ENCODE results near the gene TACO1.

The TACO1 gene

GRCh38 chr17:63601439-63602371, 1.0 kb downstream of the TACO1 start:
- peak; percentile 73 for DNase-seq (ENCODE audit: low spot score)

GRCh38 chr17:63609816-63610573, 9.3 kb downstream of the TACO1 start:
- no peak for DNase-seq (ENCODE audit: low spot score)

DNA sequence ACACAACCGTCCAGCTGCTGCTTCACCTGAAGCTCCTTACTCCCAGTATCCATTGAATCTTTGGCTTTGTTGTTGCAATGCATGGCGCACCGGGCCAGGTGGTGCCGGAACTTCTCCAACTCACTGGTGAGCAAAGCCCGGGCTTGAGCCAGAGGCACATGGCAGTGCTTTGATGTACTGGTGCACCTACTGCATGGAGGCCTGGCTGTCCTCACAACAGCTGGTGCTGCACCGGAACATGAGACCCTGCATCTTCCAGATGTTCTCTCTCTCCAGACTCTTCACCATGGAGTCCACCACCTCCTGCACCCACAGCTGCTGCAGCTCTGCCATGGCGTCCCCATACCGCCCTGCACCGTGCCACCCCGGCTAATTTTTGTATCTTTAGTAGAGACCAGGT, 10.2 kb downstream of the TACO1 start:
- DNase-seq (ENCODE audit: low spot score), result no peak

GRCh38 chr17:63611354-63611753, 10.7 kb downstream of the TACO1 start:
- no peak for DNase-seq (ENCODE audit: low spot score)

DNA sequence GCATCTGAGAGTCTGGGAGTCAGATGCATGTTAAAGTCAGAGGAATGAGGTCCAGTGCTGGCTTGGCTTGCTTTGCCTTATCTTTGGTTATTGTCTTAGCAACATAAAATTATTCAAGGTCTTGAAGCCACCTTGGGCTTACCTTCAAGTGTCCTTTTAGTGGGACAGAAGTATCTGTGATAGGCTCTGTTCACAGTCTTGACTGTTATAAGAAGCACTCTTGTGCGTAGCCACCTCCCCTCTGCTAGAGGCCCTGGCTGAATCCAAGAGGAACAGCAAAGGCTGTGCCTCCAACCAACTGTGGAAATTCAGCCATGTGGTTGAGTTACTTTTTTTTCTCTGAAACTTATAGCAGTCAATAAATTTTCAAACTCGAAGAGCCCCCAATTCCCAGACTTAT, 13.0 kb downstream of the TACO1 start:
- no peak for DNase-seq (ENCODE audit: low spot score)

DNA sequence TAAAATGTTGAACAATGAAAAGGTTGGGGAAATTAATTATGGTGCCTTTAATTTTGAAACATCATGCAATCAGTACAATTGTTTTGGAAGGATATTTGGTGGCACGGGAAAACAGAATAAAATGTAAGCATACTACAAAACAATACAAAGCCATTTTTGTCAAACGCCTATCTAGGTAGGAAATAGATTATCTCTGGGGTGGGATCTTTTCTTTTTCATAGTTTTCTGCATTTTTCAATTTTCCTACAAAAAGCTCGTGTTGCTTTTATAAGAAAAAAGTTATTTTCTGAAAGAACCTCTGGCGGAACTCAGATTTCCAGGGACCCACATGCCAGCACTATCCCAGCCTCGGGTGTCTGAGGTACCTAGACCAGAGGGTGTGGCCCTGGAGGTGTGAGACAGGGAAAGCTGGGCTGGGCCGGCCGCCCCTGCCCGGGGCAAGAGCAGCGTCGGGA, 20.6 kb downstream of the TACO1 start:
- no peak for DNase-seq (ENCODE audit: low spot score)

DNA sequence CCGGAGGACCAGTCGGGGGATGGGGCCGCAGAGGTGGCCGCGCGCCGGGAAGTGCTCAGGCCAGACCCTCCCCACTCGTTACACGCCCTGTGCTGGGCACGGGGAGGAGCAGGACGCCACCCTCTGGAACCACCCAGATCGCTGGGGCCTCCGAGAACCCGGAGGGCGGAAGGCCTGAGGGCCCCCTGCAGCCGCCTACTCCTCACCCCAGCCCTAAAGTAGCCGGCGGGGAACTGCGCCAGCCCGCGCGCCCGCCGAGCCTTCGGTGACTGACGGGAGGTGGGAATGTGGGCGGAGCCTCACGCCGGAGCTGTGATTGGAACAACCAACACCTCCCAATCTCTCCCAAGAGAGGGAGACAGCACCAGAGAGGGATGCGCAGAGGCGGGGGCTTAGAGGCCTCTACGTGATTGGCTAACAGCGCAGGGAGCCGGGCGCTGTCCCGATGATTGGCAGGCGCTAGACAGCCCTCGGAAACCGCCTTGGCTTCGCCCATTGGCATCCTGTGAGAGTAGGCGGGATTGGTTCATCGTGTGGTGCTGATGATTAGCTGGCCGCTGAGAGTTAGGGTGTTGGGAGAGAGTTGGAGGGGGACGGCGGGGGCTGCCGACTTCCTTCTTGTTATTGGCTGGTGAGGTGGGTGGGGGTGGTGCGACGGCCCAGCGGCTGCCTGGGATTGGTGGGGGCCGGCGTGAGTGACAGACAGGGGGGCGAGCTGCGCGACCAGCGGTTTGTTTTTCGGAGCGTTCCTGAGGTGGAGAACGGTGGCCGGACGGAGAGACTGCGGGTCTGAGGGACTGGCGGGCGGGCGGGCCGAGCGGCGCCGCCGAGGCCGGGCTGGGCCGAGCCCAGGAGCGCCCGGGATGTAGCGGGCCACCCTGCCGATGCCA, 21.2 kb downstream of the TACO1 start, which contains the start of gene MAP3K3:
Gene MAP3K3 (plus strand): TSS at position 734 of the 890 bp plus-strand sequence. CDS start 343 bp downstream, outside the sequence.
- DNase-seq (ENCODE audit: low spot score), result peak; percentile 100

GRCh38 chr17:63622574-63623390, 22.1 kb downstream of the TACO1 start:
- peak; percentile 88 for DNase-seq (ENCODE audit: low spot score)

GRCh38 chr17:63623786-63624530, 23.3 kb downstream of the TACO1 start:
- DNase-seq (ENCODE audit: low spot score), result no peak

DNA sequence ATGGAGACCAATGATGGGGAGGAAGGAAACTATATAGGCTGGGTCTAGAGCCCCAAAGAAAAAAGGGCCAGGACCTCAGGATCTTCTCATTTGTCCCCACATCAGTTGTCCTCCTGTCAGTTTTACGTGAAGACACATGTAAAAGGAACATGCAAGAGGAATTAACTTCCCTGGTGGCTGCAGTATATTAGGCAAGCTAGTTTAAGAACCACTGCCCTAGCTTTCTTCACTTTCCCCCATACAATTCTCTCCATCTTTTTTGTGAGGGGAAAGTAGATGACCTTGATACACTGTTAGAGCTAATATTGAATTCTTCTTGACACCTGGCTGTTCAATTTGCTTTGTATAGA, 23.8 kb downstream of the TACO1 start:
- no peak for DNase-seq (ENCODE audit: low spot score)

GRCh38 chr17:63626551-63627180, 26.0 kb downstream of the TACO1 start:
- no peak for DNase-seq (ENCODE audit: low spot score)

DNA sequence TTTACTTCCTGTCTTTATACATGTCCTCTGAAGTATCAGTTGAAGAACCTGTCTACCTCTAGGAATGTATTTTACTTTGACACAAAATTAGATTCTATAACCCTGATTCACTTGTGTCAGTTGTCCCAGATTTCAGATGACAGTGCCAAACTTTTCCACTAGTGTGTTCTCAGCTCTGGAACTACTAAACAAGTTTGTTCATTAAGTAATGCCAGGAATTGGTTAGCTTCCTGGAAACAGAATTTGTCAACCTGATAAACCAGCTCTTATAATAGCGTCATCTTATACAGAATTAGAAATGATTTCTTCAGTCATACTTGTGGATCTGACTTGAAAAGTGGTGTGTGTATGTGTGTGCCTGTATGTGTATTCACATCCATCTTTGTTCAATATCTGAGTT, 28.9 kb downstream of the TACO1 start:
- no peak for DNase-seq (ENCODE audit: low spot score)

DNA sequence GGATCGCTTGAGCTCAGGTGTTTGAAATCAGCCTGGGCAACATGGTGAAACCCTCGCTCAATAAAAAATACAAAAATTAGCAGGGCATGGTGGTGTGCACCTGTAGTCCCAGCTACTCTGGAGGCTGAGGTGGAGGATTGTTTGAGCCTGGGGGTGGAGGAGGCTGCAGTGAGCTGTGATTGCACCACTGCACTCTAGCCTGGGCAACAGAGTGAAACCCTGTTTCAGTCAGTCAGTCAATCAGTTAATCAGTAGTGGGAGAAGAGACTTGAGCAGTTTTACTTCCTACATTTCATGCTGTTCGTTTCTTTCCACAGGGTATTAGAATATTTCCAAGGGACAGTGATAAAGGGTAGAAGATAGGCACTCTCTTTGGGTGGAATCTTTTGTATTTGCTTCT, 30.4 kb downstream of the TACO1 start:
- DNase-seq (ENCODE audit: low spot score), result no peak

DNA sequence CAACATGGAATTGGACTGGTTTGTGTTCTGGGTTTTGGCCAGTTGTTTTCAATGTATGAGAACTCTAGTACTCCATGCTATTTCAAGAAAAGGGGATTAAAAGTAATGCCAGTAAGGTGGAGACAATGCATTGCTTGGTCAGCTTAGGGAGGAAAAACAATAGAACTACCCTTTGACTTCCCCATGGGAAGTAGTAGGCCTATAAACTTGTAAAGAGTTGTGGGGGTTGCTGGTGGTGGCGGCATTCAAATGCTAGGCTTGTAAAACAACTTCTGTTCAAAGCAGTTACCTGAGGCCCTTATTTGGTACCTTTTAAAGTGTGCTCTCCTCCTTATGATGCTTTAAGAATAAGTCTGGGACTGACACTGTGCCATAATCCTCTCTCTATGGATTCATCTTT, 30.9 kb downstream of the TACO1 start:
- no peak for DNase-seq (ENCODE audit: low spot score)

- DNase-seq (ENCODE audit: low spot score), result no peak
Observed at GRCh38 chr17:63633742-63634141, 33.0 kb downstream of the TACO1 start.

GRCh38 chr17:63634163-63634562, 33.5 kb downstream of the TACO1 start:
- no peak for DNase-seq (ENCODE audit: low spot score)

GRCh38 chr17:63634816-63635215, 34.1 kb downstream of the TACO1 start:
- no peak for DNase-seq (ENCODE audit: low spot score)

- DNase-seq (ENCODE audit: low spot score), result no peak
Observed at GRCh38 chr17:63635290-63635689, 34.6 kb downstream of the TACO1 start.

DNA sequence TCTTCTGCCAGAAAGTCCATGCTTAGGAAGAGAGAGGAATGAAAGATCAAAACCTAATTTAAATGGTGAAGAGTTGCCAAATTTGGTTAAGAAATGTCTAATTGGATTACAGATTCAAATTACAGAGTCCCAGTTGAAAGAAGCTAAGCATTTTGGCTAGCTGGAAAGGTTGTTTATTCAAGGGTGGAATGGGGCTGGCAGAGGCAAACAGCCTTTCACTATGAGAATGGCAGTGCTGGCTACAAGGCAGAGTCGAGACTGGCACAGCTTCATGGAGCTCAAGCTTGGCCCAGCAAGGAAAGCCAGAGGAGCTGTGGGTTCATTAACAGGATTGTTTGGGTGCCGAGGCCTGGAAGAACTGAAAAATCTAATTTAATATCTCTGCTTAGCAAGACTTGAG, 35.1 kb downstream of the TACO1 start:
- no peak for DNase-seq (ENCODE audit: low spot score)

- DNase-seq (ENCODE audit: low spot score), result no peak
Observed at GRCh38 chr17:63639125-63639524, 38.4 kb downstream of the TACO1 start.

All from D341Med (cell line).